GM18951 (cell line): ENCODE data around the gene TIGD6.

Experiments
- POLR2A ChIP-seq: IDR thresholded peaks from 4 replicates; pipeline ENCODE4 v1.6.1; 2011; ENCODE audit warnings: mild to moderate bottlenecking; ENCODE audit not compliant: insufficient read length, insufficient read depth; ENCODE audit errors: extremely low read depth
- in situ Hi-C: fragments of 300-500 bp; cut with MboI; formaldehyde crosslinking; loops from one replicate; pipeline ENCODE4 v1.12.0; 2022; ENCODE audit warnings: low sequenced_read_pairs, mixed read lengths, inconsistent platforms; ENCODE audit not compliant: unreplicated experiment

TIGD6 gene

GRCh38 chr5:150007050-150007449 is 6.6 kb upstream of the TIGD6 start:
- no peak for TF ChIP-seq POLR2A
- in situ Hi-C loops = no loop called here

- TF ChIP-seq POLR2A = no peak
- in situ Hi-C loops = no loop called here
Measured at GRCh38 chr5:150006318-150006717, 5.9 kb upstream of the TIGD6 start.

- no peak for TF ChIP-seq POLR2A
- in situ Hi-C loops = no loop called here
Measured at GRCh38 chr5:150001660-150002486, 1.4 kb upstream of the TIGD6 start.

- in situ Hi-C loops = no loop called here
- no peak for TF ChIP-seq POLR2A
Measured at GRCh38 chr5:150000990-150001659, 671 bp upstream of the TIGD6 start.

GRCh38 chr5:149999866-150000255 is 593 bp downstream of the TIGD6 start:
- TF ChIP-seq POLR2A = no peak
- in situ Hi-C loops = no loop called here

GRCh38 chr5:149999359-149999758 is 1.1 kb downstream of the TIGD6 start:
- TF ChIP-seq POLR2A = no peak
- in situ Hi-C loops = no loop called here

- in situ Hi-C loops = no loop called here
- TF ChIP-seq POLR2A = no peak
Measured at GRCh38 chr5:149998281-149998680, 2.2 kb downstream of the TIGD6 start.

- in situ Hi-C loops = no loop called here
- TF ChIP-seq POLR2A = no peak
Measured at GRCh38 chr5:149996205-149996890, 4.1 kb downstream of the TIGD6 start.

- in situ Hi-C loops = no loop called here
Measured at GRCh38 chr5:149995385-149996204, 4.9 kb downstream of the TIGD6 start.

GRCh38 chr5:149993471-149993870 is 7.0 kb downstream of the TIGD6 start:
- in situ Hi-C loops = no loop called here
- no peak for TF ChIP-seq POLR2A

More at GRCh38 chr5:149995385-149996204, 4.9 kb downstream of the TIGD6 start:
- no peak for TF ChIP-seq POLR2A

- in situ Hi-C loops = no loop called here
- no peak for TF ChIP-seq POLR2A
Measured at GRCh38 chr5:149990518-149991376, 9.7 kb downstream of the TIGD6 start.

GRCh38 chr5:149988126-149988525 is 12.3 kb downstream of the TIGD6 start:
- TF ChIP-seq POLR2A = no peak
- in situ Hi-C loops = loop anchor here (5.0 kb wide), 1 partner anchor 351 kb away; no protein-coding TSS in a partner anchor
